NCI-H345 (cell line): ENCODE data around the gene NCKAP5L.
"Not testable (repeated sequence)": the region's sequence is repeated elsewhere in the genome, so short reads cannot be mapped to it uniquely, and the experiment has no call there.

Source experiments
- DNase-seq: peaks from one replicate; lab custom pipeline; 2025; lab: John Stamatoyannopoulos, UW

NCKAP5L gene

GRCh38 chr12:49777341-49777740 is 50.9 kb downstream of the NCKAP5L start:
- no peak for DNase-seq

DNA sequence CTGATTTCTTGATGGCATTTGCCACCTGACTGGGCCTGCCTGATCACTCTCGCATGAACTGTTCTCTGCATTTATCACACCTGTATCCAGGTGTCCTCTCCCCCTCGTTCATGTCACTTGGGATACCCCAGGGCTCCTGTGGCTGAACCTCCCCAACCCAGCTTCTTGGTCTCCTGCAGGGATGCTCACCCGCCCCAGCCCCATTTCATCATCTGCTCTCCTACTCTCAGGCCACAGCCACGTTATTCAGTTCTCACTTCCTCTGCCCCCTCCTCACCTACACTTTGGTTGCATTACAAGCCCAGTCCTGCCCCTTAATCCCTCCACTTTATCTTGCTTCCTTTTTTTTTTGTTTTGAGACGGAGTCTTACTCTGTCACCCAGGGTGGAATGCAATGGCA is 51.4 kb downstream of the NCKAP5L start:
- no peak for DNase-seq

DNA sequence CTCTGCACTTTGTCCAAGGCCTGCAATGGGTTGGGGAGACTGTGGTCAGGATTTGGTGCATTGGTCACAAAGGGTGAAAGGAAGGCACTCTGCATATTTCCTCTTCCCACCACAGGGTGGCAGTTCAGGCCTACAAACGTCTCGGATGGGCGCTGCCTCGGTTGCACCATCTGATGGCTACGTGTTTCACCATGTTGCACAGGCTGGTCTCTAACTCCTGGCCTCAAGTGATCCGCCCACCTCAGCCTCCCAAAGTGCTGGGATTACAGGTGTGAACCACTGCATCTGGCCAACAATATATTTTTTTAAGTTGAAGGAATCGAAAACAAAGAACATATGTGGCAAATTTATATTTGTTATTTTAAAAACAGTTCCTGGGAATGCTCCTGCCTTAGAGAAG is 51.8 kb downstream of the NCKAP5L start:
- DNase-seq, result peak; percentile 4

DNA sequence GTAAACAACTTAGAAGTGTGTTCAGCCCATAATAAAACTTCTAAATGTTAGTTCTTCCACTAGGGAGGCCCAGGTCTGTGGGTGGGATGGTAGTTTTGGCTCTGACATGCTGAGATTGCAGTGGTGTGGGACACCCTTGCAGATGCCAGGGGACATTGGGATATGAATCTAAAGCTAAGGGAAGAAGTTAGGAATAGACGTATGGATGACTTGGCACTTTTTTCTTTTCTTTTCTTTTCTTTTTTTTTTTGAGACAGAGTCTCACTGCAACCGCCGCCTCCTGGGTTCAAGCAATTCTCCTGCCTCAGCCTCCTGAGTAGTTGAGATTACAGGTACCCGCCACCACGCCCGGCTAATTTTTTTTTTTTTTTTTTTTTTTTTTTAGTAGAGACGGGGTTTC is 55.1 kb downstream of the NCKAP5L start:
- DNase-seq, result not testable (repeated sequence)

DNA sequence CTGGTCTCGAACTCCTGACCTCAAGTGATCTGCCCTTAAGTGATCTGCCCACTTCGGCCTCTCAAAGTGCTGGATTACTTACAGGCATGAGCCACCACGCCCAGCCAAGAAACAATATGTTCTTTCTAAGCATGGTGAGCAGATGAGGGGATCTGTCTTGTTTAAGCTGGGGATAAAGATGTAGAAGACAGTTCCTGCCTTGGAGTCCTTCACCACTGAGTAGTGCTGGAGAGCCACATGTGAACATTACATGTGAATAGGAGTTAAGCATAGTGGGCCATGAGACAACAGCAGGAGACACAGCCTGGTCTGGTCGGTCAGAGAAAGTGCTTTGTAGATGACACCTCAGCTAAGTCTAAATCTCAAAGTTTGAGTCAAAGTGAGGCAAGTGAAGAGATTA is 60.9 kb downstream of the NCKAP5L start:
- DNase-seq, result no peak

DNA sequence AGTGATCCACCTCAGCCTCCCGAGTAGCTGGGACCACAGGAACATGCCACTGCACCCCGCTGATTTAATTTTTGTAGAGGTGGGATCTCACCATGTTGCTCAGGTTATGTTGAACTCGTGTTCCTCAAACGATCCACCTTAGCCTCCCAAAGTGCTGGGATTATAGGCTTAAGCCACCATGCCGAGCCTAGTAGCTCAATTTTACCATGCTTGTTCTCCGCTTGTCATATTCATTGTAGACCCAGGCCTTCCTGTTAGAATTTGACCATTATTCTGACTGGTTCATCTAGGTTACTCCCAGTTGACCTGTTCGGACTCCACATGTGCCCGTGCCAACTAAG is 62.1 kb downstream of the NCKAP5L start:
- DNase-seq, result no peak

DNA sequence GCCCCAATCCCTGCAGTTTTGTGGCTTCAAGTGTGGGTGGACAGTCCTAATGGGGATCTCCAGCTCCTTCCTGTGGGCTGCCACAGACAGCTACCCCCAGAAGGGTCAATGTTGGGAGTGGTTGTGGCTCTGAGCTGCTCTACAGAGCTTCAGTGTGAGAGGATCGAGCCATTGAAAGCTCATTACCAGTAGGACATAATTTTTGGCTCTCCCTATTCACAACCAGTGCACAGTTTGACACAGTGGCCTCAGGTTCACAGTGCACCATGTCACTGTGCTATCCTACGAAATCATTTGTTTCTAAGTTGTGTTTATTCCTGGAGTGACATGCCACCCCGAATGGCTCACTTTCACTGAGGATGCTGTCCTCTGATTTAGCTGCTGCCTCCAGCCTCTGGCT is 64.1 kb downstream of the NCKAP5L start:
- DNase-seq, result no peak

DNA sequence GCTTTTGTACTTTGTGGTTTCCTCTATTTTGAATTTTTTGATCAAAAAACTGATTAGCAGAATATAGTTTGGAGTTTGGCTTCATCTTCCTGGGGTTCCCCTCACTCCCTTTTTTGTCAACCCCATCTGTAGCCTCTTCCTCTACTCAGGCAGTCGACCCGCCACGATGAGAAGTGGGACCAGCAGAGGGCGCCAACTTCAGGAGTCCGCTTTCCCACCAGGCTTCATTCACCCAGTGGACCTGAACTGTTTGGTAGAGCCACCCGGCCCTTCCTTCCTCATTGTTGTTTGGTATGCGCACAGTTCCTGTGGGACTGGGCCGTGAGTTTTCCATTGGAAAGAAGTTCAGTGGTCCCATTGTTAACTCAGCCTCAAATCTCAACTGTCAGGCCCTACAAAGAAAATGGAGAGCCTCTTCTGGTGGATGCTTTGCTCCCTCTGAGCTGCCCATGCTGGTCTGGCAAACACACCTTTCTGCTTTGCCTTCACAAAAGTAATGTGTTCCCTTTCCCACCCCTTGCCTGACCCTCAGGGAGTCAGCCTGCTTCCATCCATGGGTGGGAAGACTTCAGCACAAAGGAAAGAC is 65.1 kb downstream of the NCKAP5L start:
- no peak for DNase-seq

GRCh38 chr12:49762468-49762847 is 65.8 kb downstream of the NCKAP5L start:
- DNase-seq, result no peak

DNA sequence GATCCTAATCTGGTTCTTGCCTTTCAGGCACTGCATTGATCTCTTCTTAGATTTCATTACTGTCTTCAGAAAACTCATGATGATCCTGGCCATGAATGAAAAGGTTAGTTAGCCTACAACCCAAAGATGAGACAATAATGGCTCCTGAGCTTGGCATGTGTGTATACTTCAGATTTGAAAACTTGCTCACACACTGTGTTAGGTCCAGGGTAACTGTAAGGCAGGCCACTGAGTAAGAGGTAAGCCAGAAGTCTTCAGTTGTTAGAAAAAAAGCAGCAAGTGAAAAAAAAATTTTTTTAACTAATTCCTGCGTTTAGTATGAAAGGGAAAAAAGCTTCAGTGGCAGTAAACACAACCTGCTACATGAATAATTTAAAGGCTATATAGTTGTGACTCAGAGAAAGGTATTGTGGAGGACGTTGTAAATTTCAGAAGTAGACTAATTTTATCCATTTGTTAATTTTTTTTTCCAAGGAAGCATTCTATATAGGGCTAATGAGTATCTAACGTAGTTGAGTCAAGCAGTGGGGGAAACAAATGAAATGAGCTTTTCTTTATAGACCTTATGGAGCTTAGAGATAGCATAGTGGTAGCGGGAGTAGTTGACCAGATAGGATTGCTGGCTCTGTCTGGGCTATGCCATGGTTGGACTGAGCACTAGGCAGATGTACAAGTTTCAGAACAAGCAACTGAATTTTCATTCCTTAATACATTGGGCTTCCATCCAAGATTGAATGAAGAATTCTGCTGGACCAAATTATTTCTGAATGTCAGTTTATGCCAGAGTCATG is 66.3 kb downstream of the NCKAP5L start:
- no peak for DNase-seq

GRCh38 chr12:49750996-49751393 is 77.2 kb downstream of the NCKAP5L start:
- DNase-seq, result no peak

- DNase-seq, result no peak
These were observed 77.9 kb downstream of the NCKAP5L start for GRCh38 chr12:49750027-49750995.

DNA sequence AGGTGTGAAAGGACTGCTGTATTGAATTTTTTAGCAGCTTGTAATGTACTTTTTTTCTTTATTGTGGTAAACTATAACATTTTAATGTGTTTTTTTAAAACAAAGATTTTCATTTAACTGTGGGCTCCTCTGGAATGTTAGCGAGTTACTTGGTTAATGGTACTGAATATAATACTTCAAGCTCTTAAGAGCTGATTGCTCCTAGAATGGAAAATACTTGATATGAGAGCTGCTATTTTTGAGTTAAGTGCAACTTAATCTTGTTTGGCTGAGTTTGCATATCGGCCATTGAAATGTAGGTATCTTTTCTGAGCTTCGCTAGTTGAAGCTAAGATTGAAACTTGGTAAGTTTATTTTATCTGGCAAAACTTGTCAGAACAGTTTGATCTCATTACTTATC is 79.4 kb downstream of the NCKAP5L start:
- no peak for DNase-seq

- DNase-seq, result no peak
These were observed 79.9 kb downstream of the NCKAP5L start for GRCh38 chr12:49748306-49748705.

GRCh38 chr12:49744363-49744885 is 83.8 kb downstream of the NCKAP5L start:
- DNase-seq, result no peak

GRCh38 chr12:49741882-49742620 is 86.2 kb downstream of the NCKAP5L start:
- peak; percentile 15 for DNase-seq
